K562 (cell line): Measurements from ENCODE around the gene CPVL. TPM values are rescaled to one million over a fixed set of nuclear protein-coding genes. Genes with fewer than 3 reads are reported as not detected.

ENCODE experiments used
- ATAC-seq: fragments of 200-7000 bp; cut with Tn5 transposase; 3 replicates; pipeline ENCODE4 v1.9.1; 2020; ENCODE audit warnings: moderate library complexity
- BruUV-seq: library from RNA; stranded (reverse); fragments of 400-500 nt; replicated peaks from 2 replicates; lab custom pipeline; 2021; lab: Mats Ljungman, UMichigan
- CTCF ChIA-PET: fragments of 300-600 bp; formaldehyde crosslinking; extraction: SDS; loops from one replicate; lab custom pipeline; 2021; ENCODE audit warnings: low intra/inter-chr PET ratio; lab: Yijun Ruan, JAX
- POLR2A ChIA-PET: fragments of 300-600, 350-650 bp; sonication (Branson Sonifier 250); formaldehyde crosslinking; extraction: SDS; loops from one replicate; lab custom pipeline; 2021; ENCODE audit warnings: antibody characterized with exemption, inconsistent platforms; lab: Yijun Ruan, JAX
- DNase-seq, 4 experiments: peaks; one replicate each; pipeline versions ENCODE4 v3.0.0 to v3.0.0-alpha.2; 2011 to 2018; ENCODE audit warnings: low spot score in 3 of 4, mixed read lengths in 3 of 4; ENCODE audit errors: extremely low read depth in 1 of 4
- FAIRE-seq: peaks from 2 replicates; lab custom pipeline; 2011; peaks lifted over from hg19 to GRCh38; lab: Jason Lieb, UNC
- H2AFZ ChIP-seq: 2 replicates; pipeline ENCODE4 v1.6.0; 2011; ENCODE audit warnings: low read depth, low read length, control low read depth, inconsistent platforms
- H3K27ac ChIP-seq: fragments of 200-600 bp; 3 replicates; pipeline ENCODE4 v1.8.0; 2011; ENCODE audit warnings: low read depth, mild to moderate bottlenecking, control low read depth, inconsistent platforms, low read length, moderate library complexity, mixed read lengths; ENCODE audit errors: extremely low read depth
- H3K27me3 ChIP-seq, 2 experiments: fragments of 300-600 bp in 1 of 2; 2 replicates in 1 of 2; 3 replicates in 1 of 2; pipeline versions ENCODE4 v1.6.0 to v1.8.0; 2011; ENCODE audit warnings: inconsistent platforms in 2 of 2, low read length in 2 of 2, mild to moderate bottlenecking in 1 of 2, mixed read lengths in 1 of 2, moderate library complexity in 1 of 2; ENCODE audit not compliant: control insufficient read depth in 2 of 2, insufficient read depth in 2 of 2
- H3K36me3 ChIP-seq: fragments of 300-600 bp; 3 replicates; pipeline ENCODE4 v1.8.0; 2011; ENCODE audit warnings: mild to moderate bottlenecking, low read length, inconsistent platforms; ENCODE audit not compliant: control insufficient read depth, insufficient read depth
- H3K4me1 ChIP-seq, 2 experiments: fragments of 200-600 bp in 1 of 2; replicated peaks in 1 of 2; 2 replicates in 1 of 2; 3 replicates in 1 of 2; pipeline versions ENCODE4 v1.5.1 to v1.8.0; 2011; ENCODE audit warnings: inconsistent platforms in 2 of 2, low read length in 2 of 2, mild to moderate bottlenecking in 1 of 2, mixed read lengths in 1 of 2, moderate library complexity in 1 of 2; ENCODE audit not compliant: control insufficient read depth in 2 of 2, insufficient read depth in 2 of 2
- H3K4me2 ChIP-seq: 2 replicates; pipeline ENCODE4 v1.6.1; 2011; ENCODE audit warnings: low read length, control low read depth, inconsistent platforms, mixed read lengths; ENCODE audit not compliant: insufficient read depth
- H3K4me3 ChIP-seq: fragments of 200-600 bp; sonication (generic), shearing (Covaris generic); 2 replicates; pipeline ENCODE4 v1.5.1; 2016; ENCODE audit warnings: control low read depth, inconsistent platforms
- H3K79me2 ChIP-seq: fragments of 200-600 bp; 3 replicates; pipeline ENCODE4 v1.8.0; 2011; ENCODE audit warnings: low read length, inconsistent platforms; ENCODE audit not compliant: control insufficient read depth, insufficient read depth
- H3K9ac ChIP-seq, 2 experiments: 2 replicates each; pipeline versions ENCODE4 v1.6.0 to v1.6.1; 2011; ENCODE audit warnings: low read depth in 2 of 2, low read length in 2 of 2, control low read depth in 1 of 2, inconsistent platforms in 1 of 2, mild to moderate bottlenecking in 1 of 2, mixed read lengths in 1 of 2; ENCODE audit not compliant: insufficient read depth in 1 of 2
- H3K9me1 ChIP-seq: one replicate; pipeline ENCODE4 v1.6.0; 2011; ENCODE audit warnings: inconsistent platforms, mild to moderate bottlenecking, low read length, moderate library complexity; ENCODE audit not compliant: control insufficient read depth, insufficient read depth
- H3K9me3 ChIP-seq: replicated peaks from 2 replicates; pipeline ENCODE4 v1.5.1; 2011; ENCODE audit warnings: low read depth, low read length, inconsistent platforms; ENCODE audit not compliant: control insufficient read depth, insufficient read depth
- H4K20me1 ChIP-seq: replicated peaks from 2 replicates; pipeline ENCODE4 v1.6.1; 2011; ENCODE audit warnings: low read length, inconsistent platforms, mixed read lengths; ENCODE audit not compliant: control insufficient read depth, insufficient read depth
- BDP1 ChIP-seq: IDR thresholded peaks from 3 replicates; pipeline ENCODE4 v1.6.1; 2011; ENCODE audit not compliant: insufficient read length, insufficient read depth
- BHLHE40 ChIP-seq: IDR thresholded peaks from 2 replicates; pipeline ENCODE4 v1.6.1; 2011; ENCODE audit warnings: low read length, improper control_type of control experiment
- CBX1 ChIP-seq: sonication (generic); IDR thresholded peaks from 2 replicates; pipeline ENCODE4 v1.6.1; 2016; ENCODE audit warnings: antibody characterized with exemption, low read depth, mild to moderate bottlenecking
- CBX5 ChIP-seq: IDR thresholded peaks from 2 replicates; pipeline ENCODE4 v1.6.1; 2014; ENCODE audit warnings: low read depth, borderline replicate concordance
- DNMT1 ChIP-seq: fragments of 450-650 bp; IDR thresholded peaks from 2 replicates; pipeline ENCODE4 v1.6.1; 2016; ENCODE audit warnings: antibody characterized with exemption, mild to moderate bottlenecking
- ELK3 ChIP-seq: fragments of 450-650 bp; formaldehyde crosslinking; IDR thresholded peaks from 2 replicates; pipeline ENCODE4 v1.4.0; 2020; ENCODE audit warnings: mild to moderate bottlenecking
- HDAC6 ChIP-seq: IDR thresholded peaks from 2 replicates; pipeline ENCODE4 v1.6.1; 2012; ENCODE audit warnings: low read depth, mild to moderate bottlenecking, control low read depth, inconsistent platforms, low read length, moderate library complexity
- HES1 ChIP-seq: fragments of 450-650 bp; IDR thresholded peaks from 2 replicates; pipeline ENCODE4 v1.6.1; 2016; ENCODE audit warnings: low read depth, mild to moderate bottlenecking, moderate library complexity
- NCOA4 ChIP-seq: fragments of 450-650 bp; IDR thresholded peaks from 2 replicates; pipeline ENCODE4 v1.6.1; 2018; ENCODE audit warnings: mild to moderate bottlenecking; ENCODE audit not compliant: partially characterized antibody
- NELFE ChIP-seq: IDR thresholded peaks from 2 replicates; pipeline ENCODE4 v1.6.1; 2011; ENCODE audit warnings: mild to moderate bottlenecking; ENCODE audit not compliant: insufficient read depth, insufficient read length
- NFIX ChIP-seq: fragments of 250-450 bp; sonication (Bioruptor Pico); IDR thresholded peaks from 2 replicates; pipeline ENCODE4 v1.4.0; 2020; ENCODE audit warnings: low read depth, mild to moderate bottlenecking, moderate library complexity
- RB1 ChIP-seq: fragments of 450-650 bp; IDR thresholded peaks from 2 replicates; pipeline ENCODE4 v1.6.1; 2017; ENCODE audit warnings: low read depth, mild to moderate bottlenecking
- RBM25 ChIP-seq: fragments of 200-400 bp; formaldehyde crosslinking; IDR thresholded peaks from 2 replicates; pipeline ENCODE4 v1.6.1; 2018; ENCODE audit warnings: low read length, low read depth, moderate library complexity; ENCODE audit not compliant: severe bottlenecking
- SP2 ChIP-seq: IDR thresholded peaks from 2 replicates; pipeline ENCODE4 v1.6.1; 2011; ENCODE audit warnings: mild to moderate bottlenecking, low read depth, low read length, moderate library complexity; ENCODE audit not compliant: poor library complexity, severe bottlenecking; ENCODE audit errors: extremely low read depth
- ZNF12 ChIP-seq: sonication (generic); formaldehyde crosslinking; IDR thresholded peaks from 2 replicates; pipeline ENCODE4 v1.4.0; 2020; ENCODE audit warnings: mild to moderate bottlenecking, missing genetic modification reagents
- ZNF518B ChIP-seq: fragments of 250-450 bp; sonication (Bioruptor Pico); IDR thresholded peaks from 2 replicates; pipeline ENCODE4 v1.5.0; 2021; ENCODE audit warnings: mild to moderate bottlenecking, moderate library complexity
- ZNF644 ChIP-seq: fragments of 200-800 bp; sonication (Bioruptor generic); IDR thresholded peaks from 2 replicates; pipeline ENCODE4 v1.6.1; 2016; ENCODE audit warnings: low read depth, missing genetic modification characterization, missing compliant biosample characterization
- WGBS: fragments of 100-300 bp; shearing (Covaris generic); methylation state at CpG from one replicate; pipeline ENCODE4 v1.1.6; 2016; ENCODE audit warnings: low coverage, mixed read lengths; ENCODE audit not compliant: insufficient coverage; ENCODE audit errors: missing lambda C conversion rate; 5-methylcytosine and 5-hydroxymethylcytosine counted together
- in situ Hi-C: fragments of 300-500 bp; cut with MboI; formaldehyde crosslinking; loops from 4 replicates; pipeline ENCODE4 v1.15.0; 2018; ENCODE audit warnings: inconsistent platforms, mixed read lengths
- intact Hi-C: fragments of 100-400 bp; cut with micrococcal nuclease; formaldehyde crosslinking; loops from 2 replicates; pipeline ENCODE4 v1.14.2; 2022
- polyA plus RNA-seq, 8 experiments: library from polyadenylated mRNA; depleted of rRNA in 4 of 8; stranded (reverse) in 5 of 8; unstranded in 3 of 8; fragments of >200 nt; fragmentation: Nextera tagmentation in 2 of 8; fragmentation: Illumina TruSeq in 1 of 8; extraction: Ambion mirVana in 2 of 8; extraction: Trizol in 1 of 8; gene quantifications; 2 replicates each; pipeline versions ENCODE4 v1.2.1 to v1.2.3, GENCODE V29; 2011 to 2014; ENCODE audit warnings: inconsistent platforms in 1 of 8, missing spikeins in 1 of 8
- total RNA-seq, 7 experiments: library from RNA; depleted of rRNA in 6 of 7; stranded (reverse); fragments of >200 nt in 6 of 7; fragmentation: Illumina TruSeq in 2 of 7; extraction: Trizol in 2 of 7; gene quantifications; 2 replicates each; pipeline versions ENCODE4 v1.2.1 to v1.2.3, GENCODE V29; 2011 to 2021; ENCODE audit warnings: low replicate concordance in 1 of 7

CPVL gene
- total and polyA plus RNA-seq, 9 of the 15 experiments (the other 6 are each of a cell fraction or from before 2014, with no cell fraction given): 0.89 to 2.4 (median 1.5) TPM

GRCh38 chr7:29119538-29119937, 26.8 kb downstream of the CPVL start:
- no peak overlapping the region for H3K4me2 ChIP-seq
- TF ChIP-seq RB1: no peak
- no peak for TF ChIP-seq NFIX
- no peak for TF ChIP-seq NELFE
- no peak for TF ChIP-seq DNMT1
- TF ChIP-seq CBX5: no peak
- no peak for TF ChIP-seq CBX1
- TF ChIP-seq HES1: no peak
- TF ChIP-seq ZNF644 (tag): no peak
- TF ChIP-seq ZNF12 (CRISPR knock-in tag): no peak
- TF ChIP-seq BHLHE40: no peak
- no peak for TF ChIP-seq SP2
- TF ChIP-seq ELK3 (CRISPR knock-in tag): no peak
- no peak for TF ChIP-seq BDP1
- no peak for TF ChIP-seq HDAC6
- no peak for TF ChIP-seq RBM25
- TF ChIP-seq NCOA4: no peak
- no peak for TF ChIP-seq ZNF518B (CRISPR knock-in tag)
- no peak overlapping the region for H3K9ac ChIP-seq
- BruUV-seq: no TSS peak
- H2AFZ ChIP-seq: no peak overlapping the region
- H3K9me1 ChIP-seq: no peaks in the 10 kb centered on the region
- intact Hi-C loops: no loop called here
- H3K27ac ChIP-seq: no peak overlapping the region
- no peak for ATAC-seq
- H3K27me3 ChIP-seq: no peaks in the 10 kb centered on the region
- in situ Hi-C loops: no loop called here
- ChIA-PET POLR2A (no interaction called here), CTCF (no interaction called here)
- no peak for DNase-seq
- WGBS: 7% methylated on average over 3 of the region's 3 CpGs
- H3K79me2 ChIP-seq: no peaks in the 10 kb centered on the region
- H3K4me1 ChIP-seq: no peaks in the 10 kb centered on the region
- no peaks in the 10 kb centered on the region for H4K20me1 ChIP-seq
- H3K36me3 ChIP-seq: no peaks in the 10 kb centered on the region
- H3K9me3 ChIP-seq: no peaks in the 10 kb centered on the region
- no peak for FAIRE-seq
- no peak overlapping the region for H3K4me3 ChIP-seq
